Measurements from ENCODE around the gene C5orf15.
A peak's percentile ranks its signal among the peaks of the same experiment; 100 is the strongest.

C5orf15 gene

DNA sequence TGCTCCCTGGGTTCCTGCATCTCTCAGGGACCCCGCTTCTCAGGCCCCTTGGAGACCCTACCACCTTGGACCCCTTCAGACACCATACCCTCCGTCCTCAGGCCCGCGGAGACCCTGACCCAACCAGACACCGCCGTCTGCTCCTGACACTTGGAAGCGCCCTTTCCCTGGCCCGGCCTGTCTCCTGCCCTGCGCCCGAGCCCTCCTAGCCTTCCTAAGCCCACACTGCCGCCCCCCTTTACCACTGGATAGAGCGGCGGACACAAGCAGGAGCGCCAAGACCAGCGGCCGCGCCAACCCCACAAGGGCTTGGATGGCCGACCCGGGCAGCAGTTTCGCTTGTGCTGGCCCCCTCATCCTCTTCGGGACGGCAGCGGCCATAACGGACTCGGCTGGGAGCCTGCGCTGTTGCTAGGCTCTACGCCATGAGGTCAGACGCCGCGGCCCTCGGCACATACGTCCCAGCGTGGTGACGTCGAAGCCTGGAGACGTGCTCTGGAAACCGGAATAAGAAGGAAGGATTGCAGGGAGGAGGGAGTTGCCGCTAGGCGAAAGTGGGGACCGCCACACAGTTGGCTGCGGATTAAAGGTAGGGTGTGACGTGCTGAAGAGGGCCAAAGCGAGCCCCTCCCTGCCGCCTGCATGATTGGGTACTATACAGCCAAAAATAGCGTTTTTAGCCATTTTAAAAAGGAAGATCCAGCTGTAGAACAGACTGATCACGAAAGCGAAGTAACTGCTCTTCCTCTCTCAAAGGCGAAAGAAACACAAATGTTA lies at the start of gene C5orf15:
TSS of gene C5orf15 (minus strand) at position 422 of the 777 bp plus-strand sequence. CDS start at position 381, 41 bp downstream.
- peak; percentile 93 for DNase-seq (ENCODE audit: low spot score)

DNA sequence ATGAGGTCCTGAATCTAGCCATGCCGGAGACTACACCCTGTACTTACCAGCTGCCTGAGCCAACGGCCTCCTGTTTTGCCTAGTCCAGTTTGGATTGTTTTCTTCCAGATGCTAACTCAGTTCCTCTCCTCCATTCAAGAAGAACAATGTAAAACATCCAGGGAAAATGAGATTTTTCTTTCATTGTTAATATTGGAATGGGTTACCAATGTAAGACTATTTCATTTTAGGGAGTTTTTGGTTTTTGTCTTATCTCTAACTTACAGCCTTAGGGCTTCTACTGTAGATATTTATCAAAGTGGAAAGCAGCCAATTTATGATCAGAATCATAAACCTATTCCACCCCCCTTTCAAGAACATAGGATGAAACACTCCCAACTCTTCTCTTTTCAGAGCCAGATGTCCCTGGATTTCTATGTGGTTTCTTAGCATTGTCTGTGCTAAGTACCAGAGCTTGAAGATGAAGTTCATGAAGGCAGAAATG lies 39.9 kb upstream of the C5orf15 start:
- DNase-seq (ENCODE audit: low spot score), result no peak

DNA sequence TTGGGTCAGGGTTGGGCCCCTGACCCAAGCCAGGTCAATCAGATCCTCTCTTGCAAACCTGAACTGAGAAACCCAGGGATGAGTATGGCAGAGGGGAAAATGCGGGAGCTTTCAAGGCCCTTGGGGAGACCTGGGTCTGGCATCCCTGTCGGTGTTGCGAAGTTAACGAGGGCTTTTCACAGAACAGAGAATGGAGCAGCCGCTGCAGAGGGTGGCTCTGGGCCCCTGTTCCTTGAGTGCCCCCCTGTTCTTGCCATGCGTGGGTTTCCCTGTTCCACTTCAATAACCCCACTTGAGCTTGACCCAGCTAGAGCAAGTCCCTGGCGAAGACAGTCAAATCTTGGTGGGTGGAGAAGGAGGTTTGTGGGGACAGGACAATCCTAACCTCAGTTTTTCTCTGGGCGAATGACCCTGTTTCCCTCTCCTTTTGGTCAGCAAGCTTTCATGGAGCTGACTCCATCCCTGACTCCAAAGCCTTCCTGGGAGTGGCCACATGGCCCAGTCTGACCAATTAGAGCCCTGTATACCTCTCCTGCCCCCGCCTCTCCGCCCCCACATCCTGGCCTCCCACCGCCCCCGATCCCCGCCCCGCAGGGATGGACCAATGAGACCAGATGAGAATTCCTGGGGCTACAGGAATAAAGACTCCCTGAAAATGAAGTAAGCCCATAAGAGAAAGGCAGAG lies 39.3 kb upstream of the C5orf15 start:
- DNase-seq (ENCODE audit: low spot score), result no peak

DNA sequence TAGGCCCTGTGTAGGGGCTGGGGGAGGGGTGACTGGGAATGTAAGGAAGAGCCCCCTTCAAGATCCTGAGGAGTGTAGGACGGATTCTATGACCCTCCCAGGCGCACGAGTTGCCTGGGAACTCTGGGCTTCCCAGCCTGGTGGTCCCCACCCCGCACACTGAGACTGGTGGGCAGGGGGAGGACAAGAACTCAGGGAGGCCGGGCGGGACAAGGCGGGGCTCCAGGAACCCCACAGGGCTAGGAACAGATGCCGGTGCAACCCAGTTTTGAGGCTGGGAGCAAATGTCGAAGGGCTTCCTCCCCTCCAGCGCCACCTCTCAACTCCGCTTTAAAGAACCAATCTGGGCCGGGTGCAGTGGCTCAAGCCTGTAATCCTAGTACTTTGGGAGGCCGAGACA lies 37.7 kb upstream of the C5orf15 start:
- no peak for DNase-seq (ENCODE audit: low spot score)

DNA sequence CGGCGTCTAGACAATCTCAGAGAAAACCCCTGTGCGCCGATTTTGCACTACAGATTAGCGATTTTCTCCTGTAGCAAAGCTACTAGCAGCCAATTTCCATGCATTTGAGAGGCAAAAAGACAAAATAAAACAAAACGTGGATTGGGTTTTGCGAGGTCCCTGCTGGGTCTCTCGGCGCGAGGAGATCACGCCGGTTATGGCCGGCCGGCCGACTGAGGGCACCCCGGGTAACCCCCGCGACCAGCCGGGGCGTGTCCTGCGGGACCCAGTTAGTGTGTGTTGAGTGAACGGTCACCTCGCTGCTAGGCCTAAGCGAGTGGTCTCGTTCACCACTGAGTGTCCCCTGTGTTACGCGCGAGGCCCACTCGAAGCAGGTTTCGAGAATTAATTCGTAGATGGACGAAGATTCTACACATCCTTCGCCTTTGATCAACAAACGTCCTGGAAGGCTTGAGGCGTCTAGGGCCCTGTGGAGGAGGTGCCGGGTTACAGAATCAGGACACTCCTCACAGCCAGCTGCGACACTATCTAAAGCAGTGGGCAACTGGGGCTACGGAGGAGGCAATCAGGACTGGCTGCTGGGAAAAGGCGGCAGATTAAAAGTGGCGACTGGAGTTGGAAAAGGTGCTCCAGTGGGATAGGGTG lies 37.1 kb upstream of the C5orf15 start:
- no peak for DNase-seq (ENCODE audit: low spot score)

DNA sequence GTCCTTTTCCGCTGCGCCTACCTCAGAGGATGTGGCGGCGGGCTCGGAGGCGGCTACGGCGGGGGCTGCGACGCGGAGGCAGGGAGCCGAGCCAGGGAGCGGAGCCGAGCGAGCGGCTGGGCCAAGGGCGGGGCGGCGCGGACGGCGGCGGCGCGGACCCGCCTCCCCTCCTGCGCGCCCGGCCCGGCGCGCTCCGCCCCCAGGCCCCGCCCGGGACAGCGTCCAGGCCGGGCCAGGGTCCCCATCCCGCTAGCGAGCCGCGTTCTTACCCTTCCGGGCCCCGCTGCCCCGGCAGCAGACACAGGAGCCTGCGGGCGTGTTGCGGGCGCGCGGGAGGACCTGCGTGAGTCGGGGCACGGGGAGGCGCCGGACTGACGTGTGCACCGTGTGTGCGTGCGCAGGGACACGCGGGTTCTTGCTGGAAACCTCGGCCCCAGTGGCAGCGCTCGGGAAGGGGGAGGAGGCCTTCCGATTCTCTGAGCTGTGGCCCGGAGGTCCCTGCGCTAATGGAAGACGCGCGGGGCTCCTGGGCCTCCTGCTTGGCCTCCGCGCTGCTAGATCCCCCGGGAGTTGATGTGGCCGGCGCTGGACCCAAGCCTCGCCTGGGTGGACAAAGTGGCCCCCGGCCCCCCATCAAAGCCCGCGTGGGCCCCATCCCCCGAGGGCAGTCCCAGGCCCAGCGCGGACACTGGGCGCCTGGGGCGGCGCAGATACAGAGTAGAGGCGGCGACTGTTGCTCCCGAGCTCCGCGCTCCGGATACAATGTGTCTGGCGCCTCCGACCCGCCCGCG lies 36.4 kb upstream of the C5orf15 start, which contains the start of gene VDAC1:
TSS of gene VDAC1 (minus strand) at position 350 of the 791 bp plus-strand sequence. CDS start 11,963 bp downstream, outside the sequence.
- peak; percentile 70 for DNase-seq (ENCODE audit: low spot score)

DNA sequence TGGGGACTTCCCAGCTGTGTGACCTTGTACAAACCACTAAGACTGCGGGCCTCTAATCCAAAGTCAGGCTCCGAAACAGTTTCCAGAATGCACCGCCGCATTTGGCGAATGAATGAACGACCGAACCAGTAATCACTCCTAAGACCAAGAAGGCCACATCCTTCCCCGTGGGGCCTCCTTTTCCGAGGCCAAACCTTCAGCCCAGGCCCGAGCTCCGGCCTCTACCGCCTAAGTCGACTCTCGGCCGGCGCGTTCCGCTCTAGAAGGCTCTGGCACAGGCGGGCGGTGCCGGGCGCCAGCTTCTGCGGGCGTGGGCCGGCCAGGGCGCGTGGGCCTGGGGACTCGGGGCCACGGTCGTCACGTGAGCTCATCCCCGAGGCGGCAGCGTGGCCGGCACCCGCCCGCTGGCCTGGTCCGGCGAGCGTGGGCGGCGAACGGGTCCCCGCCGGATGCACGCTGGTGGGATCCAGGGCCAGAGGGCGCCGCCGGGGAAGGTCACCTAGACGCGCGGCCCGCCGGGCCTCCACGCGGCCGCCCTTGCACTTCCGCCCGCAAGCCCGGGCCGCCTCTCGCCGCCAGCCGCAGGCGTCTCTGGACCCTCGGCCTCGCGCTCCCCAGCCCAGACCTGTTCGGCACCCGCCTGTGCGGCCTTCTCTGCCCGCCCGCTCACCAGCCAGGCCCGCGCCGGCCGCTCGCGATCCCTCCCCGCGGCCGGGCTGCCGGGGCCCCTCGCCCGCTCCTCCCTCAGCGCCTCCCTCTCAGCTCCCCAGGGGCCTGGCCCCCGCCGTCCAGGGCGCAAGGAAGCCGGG lies 35.6 kb upstream of the C5orf15 start:
- DNase-seq (ENCODE audit: low spot score), result peak; percentile 66

DNA sequence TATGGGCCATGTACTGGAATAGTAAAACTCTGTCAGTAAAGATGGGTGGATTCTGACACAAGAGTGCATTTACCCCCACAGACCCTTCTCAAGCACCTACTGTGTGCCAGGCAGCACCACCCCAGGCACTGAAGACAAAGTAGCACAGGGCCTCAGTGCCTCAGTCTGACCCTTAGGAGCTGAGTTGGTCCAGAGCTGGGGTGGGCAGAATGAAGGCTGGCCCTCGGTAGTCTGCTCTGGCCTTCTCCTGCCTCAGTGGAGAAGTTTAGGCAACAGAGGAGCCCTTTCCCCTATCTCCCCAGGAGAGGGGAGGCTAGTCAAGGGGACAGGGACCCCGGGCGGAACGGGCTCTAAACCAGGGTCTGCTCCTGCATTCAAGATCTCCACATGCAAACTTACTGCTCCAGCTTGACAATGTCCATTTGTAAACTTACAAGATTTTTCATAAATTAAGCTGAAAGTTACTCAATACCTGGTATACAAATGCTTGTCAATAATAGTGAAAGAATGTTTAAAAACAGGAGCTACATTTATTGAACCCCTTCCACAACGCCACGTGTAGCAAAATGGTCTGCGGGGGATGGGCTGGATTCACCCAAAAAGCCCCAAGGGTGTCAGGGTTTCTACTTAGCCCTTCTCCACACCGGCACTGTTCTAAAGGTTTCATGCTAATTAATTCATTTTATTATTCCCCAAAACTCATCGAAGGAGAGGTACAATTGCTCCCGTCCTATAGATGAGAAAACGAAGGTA lies 34.8 kb upstream of the C5orf15 start:
- no peak for DNase-seq (ENCODE audit: low spot score)

DNA sequence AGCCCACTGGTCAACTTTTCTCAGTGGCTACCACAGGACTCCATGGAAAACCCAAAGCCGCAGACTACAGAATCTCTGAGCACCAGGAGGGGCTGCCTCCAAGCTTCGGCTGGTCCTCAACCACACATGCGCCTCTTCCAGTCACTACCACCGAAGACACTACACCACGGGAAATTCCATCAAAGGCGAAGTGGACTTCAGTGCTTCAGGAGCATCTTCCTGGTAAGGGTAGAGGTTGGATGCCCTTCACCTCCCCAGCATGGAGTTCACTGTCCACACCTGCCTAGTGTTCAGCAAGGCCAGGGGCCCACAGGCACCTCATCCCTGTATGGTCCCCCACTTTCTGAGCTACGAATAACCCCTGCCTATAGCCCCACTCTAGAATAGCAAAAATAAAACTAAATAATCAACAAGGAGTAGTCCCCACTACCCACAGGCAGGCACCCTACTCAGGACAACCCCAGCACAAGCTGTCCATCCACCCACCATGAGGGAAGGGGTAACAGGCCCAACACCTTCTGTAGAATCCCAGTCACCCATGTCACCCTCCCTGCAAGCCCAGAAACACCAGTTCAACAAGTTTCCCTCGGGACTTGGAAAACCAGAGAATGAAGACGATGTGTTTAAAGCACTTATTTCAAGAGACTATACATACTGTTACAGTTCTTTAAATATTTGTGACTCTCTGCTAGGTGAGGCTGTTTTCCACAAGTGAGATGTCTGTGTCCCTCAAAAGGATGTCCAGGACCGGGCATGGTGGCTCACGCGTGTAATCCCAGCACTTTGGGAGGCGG lies 33.7 kb upstream of the C5orf15 start:
- no peak for DNase-seq (ENCODE audit: low spot score)

DNA sequence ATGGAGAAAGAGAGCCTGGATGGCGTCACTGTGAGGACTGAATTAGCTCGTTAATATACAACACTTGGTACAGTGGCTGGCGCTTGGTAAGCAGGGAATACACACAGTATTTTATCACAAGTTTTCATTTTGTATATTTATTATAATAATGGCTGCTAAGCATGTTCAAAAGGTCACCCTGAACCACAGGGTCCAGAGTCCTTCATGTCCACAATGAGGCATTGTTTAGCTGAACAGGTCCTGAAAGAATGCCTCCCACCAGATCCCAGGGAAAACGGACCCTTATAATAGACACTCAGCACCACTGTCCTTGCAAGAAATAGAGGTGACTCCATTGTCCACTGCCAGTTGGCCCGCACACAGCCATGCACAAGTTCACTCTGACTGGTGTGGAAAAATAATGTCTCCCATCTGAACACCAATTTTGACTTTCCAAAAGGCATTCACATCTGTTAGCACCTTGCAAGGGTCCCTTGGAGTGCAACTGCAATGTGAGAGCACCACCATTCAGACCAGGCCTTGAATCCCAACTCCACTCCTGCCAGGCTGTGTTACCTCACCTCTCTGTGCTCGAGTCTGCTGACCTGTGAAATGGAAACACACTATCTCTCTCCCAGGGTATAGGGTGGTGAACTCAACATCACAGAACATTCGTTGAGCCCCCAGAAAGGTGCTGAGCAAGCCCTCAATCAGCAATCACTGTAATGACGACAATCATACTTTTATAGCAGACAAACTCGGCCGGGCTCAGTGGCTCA lies 32.5 kb upstream of the C5orf15 start:
- no peak for DNase-seq (ENCODE audit: low spot score)

DNA sequence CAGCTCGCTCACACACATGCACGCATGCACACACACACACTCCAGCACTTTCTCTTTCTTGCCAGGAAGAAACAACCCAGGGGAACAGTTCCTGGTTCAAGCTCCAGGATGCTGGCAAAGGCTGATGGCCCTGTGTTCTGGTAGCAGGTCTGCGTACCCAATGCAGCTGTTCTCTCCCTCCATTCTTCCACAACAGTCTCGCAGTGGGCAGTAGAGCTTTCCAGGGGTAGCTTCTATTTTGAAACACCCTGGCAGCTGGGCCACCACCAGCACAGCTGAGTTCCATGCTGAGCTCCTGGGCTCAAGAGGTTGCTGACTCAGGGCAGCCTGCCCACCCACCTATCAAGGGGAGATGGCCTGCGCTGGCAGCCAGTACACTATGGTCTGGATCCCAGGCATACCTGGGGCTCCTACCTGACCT lies 31.7 kb upstream of the C5orf15 start:
- no peak for DNase-seq (ENCODE audit: low spot score)

DNA sequence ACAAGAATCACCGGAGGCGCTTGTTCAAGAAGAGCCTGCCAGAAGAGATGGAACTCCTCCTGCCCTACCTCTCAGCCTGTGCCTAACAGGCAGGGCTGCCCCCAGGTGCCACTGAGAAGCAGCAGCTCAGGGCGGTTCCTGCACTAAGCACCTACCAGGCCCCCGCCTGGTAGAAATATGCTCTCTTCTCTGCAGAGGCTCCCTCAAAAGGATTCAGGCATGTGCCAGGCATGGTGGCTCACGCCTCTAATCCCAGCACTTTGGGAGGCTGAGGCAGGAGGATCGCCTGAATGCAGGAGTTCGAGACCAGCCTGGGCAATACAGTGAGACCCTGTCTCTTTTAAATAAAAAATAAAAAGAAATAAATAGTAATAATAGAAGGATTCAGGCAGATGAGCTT lies 30.4 kb upstream of the C5orf15 start:
- no peak for DNase-seq (ENCODE audit: low spot score)

DNA sequence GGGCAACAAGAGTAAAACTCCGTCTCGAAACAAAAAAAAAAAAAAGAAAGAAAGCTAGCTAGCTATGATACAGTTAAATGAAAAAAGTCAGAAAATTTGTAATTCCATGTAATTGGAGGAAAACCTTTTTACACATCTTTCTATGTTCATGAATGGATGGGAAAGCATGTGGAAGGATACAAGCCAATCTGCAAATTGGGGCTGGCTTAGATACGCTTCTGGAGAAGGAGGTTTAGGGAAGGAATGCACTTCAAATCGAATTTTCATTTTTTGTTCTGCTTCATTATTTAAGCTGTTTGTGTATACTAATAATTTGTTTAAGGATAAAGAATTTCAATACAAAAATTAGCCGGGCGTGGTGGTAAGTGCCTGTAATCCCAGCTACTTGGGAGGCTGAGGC lies 29.6 kb upstream of the C5orf15 start:
- no peak for DNase-seq (ENCODE audit: low spot score)

DNA sequence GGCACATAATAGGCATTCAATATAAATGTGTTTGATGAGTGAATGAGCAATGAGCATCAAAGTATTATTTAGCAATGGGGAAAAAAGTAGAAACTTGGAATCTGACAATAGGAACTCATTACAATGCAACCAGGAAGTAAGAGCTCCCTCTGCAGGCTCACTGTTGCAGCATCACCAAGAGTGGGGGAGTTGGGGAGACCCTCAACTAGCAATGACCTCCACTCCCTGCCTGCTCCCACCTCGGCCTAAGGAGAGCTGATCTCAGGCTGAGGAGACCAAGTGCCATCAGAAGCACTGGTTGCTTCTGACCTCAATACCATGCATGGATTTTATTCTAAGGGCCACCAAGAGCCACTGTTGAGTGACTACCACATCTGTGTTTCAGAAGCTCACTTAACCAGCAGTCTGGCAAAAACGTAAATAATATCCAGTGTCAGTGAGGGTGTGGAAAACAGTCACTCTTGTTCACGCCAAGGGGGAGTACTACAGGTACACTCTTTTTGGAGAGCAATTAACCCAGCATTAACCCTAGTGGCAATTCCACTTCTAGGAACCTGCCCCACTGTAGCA lies 28.3 kb upstream of the C5orf15 start:
- no peak for DNase-seq (ENCODE audit: low spot score)

DNA sequence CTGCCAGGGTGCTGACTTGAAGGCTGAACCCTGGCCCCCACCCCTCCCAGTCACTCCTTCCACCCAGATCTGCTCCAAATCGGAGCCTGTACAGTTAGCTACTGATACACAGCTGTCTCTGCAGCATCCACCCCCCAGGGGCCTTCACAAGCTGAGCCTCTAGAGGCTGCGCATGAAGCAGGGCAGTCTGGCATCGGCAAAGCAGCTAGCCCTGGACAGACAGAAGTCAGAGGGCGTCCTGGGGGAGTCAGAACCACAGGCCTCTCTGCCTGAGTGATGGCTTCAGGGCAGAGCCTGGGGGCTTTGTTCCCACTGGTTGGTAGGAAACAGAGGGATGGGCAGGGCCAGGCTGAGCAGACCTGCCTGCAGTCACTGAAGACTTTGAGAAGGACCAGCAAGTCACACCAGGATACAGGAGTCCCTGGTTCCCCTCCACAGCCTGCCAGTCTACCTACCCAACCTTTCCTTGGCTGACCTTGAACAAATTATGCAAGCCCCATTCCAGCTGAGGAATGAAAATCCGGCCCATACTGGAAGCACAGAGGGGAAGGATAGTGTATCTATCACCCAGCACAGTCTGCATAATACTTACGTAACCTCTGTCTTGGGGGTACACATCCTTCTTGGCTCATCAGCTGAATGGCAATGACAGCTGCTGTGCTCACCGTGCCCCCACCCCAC lies 27.6 kb upstream of the C5orf15 start:
- DNase-seq (ENCODE audit: low spot score), result no peak

DNA sequence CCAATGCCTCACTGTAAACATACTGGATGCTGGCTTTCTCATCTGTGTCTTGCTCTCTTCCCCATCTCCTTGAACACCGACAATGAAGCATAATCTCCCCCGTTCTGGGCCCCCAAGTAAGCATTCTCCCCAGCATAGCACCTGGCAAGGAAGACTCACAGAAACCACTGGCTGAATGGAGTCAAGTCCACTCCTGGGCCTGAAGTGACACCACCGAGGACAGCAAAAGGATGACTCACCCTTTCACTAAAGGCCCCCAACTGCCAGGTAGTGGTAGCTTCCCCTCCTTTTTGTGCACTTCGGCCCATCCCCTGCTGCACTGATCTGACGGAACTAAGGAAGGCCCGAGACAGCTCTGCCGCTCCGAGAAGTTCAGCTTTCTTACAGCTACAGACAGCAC lies 26.9 kb upstream of the C5orf15 start:
- DNase-seq (ENCODE audit: low spot score), result no peak

DNA sequence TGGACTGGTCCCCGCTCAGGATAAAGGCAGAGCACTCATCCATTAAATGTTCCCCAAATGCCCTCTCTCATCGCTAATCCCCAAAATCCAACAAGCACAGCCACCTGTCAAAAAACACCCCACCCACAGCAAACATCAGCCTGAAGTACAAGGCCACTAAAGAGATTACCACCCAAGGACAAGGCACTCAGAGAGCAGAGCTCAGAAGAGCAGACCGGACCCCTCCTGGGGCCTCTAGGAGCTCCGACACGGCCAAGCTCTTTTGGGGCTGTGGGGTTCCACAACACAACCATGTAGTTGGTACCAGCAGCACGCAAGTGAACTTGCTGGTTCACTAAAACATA lies 26.5 kb upstream of the C5orf15 start:
- DNase-seq (ENCODE audit: low spot score), result no peak
